C4-2B (cell line): ENCODE measurements around the gene RAB31.

Source experiments
- H3K27ac ChIP-seq: fragments of 450-650 bp; 2 replicates; pipeline ENCODE4 v1.5.1; 2017
- CTCF ChIP-seq: fragments of 450-650 bp; conservative IDR thresholded peaks from 2 replicates; pipeline ENCODE4 v1.5.1; 2017; ENCODE audit warnings: mild to moderate bottlenecking
- ZFX ChIP-seq: fragments of 450-650 bp; IDR thresholded peaks from 2 replicates; pipeline ENCODE4 v1.6.1; 2017

Gene RAB31

GRCh38 chr18:9824474-9824832, 116.4 kb downstream of the RAB31 start:
- H3K27ac ChIP-seq, result peak overlapping the region; percentile 83
- no peak for TF ChIP-seq CTCF
- TF ChIP-seq ZFX, result no peak

- peak overlapping the region; percentile 83 for H3K27ac ChIP-seq
- TF ChIP-seq CTCF (no peak), ZFX (no peak)
Observed at GRCh38 chr18:9824952-9825371, 116.9 kb downstream of the RAB31 start.

DNA sequence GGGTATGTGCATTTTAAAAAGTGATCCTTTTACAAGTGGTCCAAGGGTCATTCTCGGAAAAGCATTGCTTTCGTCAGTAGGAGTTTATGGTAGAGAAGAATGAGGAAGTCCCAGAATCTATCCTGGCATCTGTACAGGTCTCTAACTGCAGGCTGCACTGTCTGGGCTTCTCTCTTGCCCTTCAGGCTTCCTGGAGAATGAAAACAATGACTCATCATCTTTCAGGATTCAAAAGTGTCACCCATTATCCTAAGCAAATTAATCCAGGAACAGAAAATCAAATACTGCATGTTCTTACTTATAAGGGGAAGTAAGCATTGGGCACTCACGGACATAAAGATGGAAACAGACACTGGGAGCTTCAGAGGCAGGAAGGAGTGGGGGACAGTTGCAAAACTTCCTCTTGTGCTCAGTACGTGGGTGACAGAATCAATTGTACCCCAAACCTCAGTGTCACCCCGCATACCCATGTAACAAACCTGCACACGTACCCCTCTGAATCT, 117.5 kb downstream of the RAB31 start:
- peak overlapping the region; percentile 83 for H3K27ac ChIP-seq

GRCh38 chr18:9826685-9827084, 118.6 kb downstream of the RAB31 start:
- H3K27ac ChIP-seq, result peak overlapping the region; percentile 83
- TF ChIP-seq ZFX, result no peak
- no peak for TF ChIP-seq CTCF

More for the DNA sequence above, 117.5 kb downstream of the RAB31 start:
- TF ChIP-seq CTCF, result no peak
- TF ChIP-seq ZFX, result no peak

GRCh38 chr18:9827211-9827792, 119.2 kb downstream of the RAB31 start:
- H3K27ac ChIP-seq, result peak overlapping the region; percentile 83; the same call in 1 of the 2 replicates
- TF ChIP-seq ZFX, result no peak
- TF ChIP-seq CTCF, result no peak

GRCh38 chr18:9827793-9828505, 119.8 kb downstream of the RAB31 start:
- TF ChIP-seq ZFX, result no peak
- TF ChIP-seq CTCF, result no peak
- H3K27ac ChIP-seq, result no peak overlapping the region

- H3K27ac ChIP-seq, result no peak overlapping the region
- TF ChIP-seq ZFX (no peak), CTCF (no peak)
Observed at GRCh38 chr18:9828506-9829396, 120.7 kb downstream of the RAB31 start.
